Measurements from ENCODE around the gene POPDC2. TPM values are rescaled to one million over a fixed set of nuclear protein-coding genes. Genes with fewer than 3 reads are reported as not detected.
"Not testable (repeated sequence)": the region's sequence is repeated elsewhere in the genome, so short reads cannot be mapped to it uniquely, and the experiment has no call there.

The POPDC2 gene
- polyA plus RNA-seq, 3 donors, result 4.1 to 10.2 (median 6.2) TPM

DNA sequence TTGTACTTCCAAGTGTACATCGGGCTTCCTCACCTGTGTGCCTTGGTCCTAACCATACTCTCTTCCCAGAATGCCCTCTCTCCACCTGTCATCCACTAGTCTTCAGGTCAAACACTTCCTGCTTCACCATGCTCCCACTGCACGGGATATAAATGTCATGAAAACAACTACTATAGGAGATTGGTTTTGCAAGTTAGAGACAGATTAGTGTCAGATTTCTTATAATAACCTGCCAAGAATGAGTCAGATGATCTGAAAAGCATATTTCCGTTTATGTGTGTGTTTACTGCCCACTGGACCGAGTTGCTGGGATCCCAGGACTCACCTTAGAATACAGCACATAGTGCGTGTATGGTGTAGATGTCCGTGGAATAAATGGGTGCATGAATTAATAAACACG is 41.3 kb downstream of the POPDC2 start:
- DNase-seq, result no peak

GRCh38 chr3:119616056-119616455 is 44.3 kb downstream of the POPDC2 start:
- no peak for DNase-seq

DNA sequence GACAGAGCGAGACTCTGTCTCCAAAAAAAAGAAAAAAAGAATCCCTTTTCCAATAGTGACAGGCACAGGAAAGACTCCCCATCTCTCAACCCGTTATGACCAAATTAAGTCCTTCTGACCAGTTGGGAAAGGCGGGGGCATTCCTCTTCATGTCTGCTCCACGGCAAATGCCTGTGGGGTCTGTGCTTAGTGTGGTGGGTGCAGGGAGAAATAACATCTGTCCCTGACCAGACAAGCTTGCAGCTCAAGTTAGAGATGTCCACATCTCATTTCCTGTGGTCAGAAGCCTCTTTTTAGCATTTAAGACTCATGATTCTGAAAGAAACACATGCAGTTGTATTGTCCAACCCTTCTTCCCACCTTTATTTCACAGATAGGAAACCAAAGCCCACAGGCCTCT is 46.5 kb downstream of the POPDC2 start:
- DNase-seq, result no peak

DNA sequence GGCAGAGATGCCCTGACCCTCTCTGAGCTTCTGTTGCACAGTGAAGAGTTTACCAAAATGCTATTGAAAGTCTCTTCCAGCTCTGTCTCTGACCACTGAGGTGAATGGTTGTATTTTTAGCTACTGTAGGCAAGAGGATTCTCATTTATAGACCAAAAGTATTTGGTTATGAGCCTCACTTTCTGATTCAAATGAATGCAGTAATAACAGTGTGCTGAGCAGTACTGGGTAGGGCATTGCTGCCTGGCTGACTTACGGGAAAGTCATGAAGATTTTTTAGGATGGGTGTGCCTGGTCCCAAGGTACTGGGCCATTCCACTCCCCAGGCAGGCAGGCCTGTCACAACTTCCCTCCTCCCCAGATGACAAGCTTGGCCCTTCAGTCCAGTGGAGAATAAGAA is 47.2 kb downstream of the POPDC2 start:
- no peak for DNase-seq

DNA sequence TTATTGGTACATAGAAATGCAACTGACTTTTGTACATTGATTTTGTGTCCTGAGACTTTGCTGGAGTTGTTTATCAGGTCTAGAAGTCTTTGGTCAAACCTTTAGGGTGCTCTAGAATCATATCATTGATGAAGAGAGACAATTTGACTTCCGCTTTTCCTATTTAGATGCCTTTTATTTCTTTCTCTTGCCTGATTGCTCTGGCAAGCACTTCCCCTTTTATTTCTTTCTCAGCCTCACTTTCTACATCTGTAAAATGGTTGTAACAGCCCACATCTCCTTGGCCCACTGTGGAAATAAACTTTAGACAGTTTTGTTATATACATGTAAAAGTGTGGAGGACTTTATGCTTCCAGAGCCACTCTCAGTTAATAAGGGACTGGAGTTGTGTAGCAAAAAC is 48.7 kb downstream of the POPDC2 start:
- no peak for DNase-seq

DNA sequence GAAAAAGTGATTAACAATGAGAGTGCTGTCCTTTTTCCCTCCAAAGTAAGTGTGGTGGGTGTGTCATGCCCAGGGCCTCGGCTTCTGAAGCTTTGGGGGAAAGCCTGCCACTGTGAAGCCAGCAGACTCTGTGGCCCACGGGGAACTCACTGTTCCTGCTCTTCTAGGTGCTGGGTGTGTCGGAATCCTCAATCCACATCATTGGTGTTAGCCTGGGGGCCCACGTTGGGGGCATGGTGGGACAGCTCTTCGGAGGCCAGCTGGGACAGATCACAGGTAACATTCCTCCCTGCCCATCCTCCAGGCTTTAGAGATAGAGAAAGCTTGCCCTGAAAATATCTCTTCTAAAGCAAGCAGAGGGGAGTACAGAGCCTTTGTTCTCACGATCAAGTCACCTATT is 51.1 kb downstream of the POPDC2 start:
- DNase-seq, result no peak

GRCh38 chr3:119608405-119609000 is 51.9 kb downstream of the POPDC2 start:
- DNase-seq, result no peak

DNA sequence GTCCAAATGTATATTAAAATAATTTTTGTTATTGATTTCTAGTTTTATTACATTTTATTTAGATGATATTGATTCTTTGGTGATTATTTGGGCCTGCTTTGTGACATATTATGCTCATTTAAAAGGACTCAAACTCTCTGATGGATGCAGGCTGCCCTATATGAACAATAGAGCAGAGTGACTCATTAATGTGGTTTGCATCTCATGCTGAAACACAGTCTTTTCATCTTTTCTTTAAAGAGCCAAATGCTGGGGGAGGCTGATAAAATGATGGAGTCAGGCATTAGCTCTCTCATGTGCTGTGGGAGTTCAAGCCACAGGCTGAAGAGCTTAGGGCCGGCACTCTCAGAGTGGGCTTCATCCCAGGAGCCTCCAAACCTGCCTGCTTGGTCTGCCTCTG is 55.5 kb downstream of the POPDC2 start:
- DNase-seq, result no peak

DNA sequence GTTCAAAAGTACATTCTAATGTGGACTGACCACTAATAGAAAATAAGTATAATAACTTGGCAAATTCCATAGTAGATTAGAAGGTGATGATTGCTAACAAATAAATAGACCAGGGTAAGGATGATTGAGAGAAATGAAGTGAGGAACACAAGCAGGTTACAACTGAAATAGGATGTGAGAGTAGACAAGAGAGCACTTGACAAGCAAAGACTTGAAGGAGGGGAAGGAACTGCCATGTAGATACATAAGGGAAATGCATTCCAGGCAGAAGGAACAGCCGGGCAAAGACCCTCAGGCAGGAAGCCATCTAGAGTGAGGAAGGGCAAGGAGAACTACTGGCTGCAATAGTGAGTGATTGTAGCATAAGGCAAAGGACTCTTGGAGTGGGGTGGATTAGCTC is 57.7 kb downstream of the POPDC2 start:
- DNase-seq, result no peak

- no peak for DNase-seq
Observed at GRCh38 chr3:119601154-119601553, 59.2 kb downstream of the POPDC2 start.

DNA sequence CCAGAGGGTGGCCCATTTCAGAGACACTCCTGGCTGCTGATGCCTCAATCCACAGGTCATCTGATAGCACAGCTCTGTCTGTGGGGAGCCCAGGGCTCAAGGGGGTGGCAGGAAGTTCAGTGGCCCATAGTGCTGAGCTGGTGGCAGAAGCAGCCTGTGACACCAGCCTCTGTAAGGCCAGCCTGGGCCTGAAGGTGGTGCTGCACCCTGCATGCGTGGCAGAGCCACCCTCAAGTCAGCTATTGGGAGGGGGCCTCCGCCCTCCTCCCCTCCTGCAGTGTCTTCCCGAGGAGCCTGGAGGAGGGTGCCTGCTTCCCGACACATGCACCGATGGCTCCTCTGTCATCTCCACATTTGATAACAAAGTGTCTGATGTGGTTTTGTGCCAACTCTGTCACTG is 59.7 kb downstream of the POPDC2 start:
- no peak for DNase-seq

DNA sequence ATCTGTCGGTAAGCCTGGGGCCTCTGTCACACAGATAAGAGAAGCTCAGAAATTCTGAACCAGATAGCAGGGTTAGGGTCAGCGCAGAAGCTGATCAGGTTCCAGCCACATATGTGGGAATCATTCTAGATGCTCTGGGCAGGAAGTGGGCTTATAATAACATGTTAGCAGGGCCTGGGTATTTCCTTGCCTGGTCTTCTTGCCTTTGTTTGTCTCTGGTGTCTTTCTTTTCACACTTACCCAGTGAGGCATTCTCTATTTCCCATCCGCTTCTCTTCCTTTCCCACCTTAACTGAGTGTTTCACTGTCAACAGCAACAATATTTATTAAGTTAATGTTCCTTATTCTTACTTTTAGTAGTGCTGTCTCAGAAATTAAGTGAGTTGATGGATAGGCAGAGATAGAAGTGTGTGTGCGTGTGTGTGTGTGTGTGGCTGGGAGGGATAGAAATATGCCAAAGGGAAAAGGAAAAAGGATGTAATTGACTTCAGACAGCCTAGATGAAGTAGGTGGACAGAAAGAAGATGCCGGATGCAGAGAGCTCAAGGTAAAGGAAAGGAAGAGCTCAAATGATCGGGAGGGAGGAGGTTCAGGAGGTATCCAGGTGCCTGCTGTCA is 60.7 kb downstream of the POPDC2 start:
- DNase-seq, result no peak

GRCh38 chr3:119598410-119599098 is 61.8 kb downstream of the POPDC2 start:
- no peak for DNase-seq

DNA sequence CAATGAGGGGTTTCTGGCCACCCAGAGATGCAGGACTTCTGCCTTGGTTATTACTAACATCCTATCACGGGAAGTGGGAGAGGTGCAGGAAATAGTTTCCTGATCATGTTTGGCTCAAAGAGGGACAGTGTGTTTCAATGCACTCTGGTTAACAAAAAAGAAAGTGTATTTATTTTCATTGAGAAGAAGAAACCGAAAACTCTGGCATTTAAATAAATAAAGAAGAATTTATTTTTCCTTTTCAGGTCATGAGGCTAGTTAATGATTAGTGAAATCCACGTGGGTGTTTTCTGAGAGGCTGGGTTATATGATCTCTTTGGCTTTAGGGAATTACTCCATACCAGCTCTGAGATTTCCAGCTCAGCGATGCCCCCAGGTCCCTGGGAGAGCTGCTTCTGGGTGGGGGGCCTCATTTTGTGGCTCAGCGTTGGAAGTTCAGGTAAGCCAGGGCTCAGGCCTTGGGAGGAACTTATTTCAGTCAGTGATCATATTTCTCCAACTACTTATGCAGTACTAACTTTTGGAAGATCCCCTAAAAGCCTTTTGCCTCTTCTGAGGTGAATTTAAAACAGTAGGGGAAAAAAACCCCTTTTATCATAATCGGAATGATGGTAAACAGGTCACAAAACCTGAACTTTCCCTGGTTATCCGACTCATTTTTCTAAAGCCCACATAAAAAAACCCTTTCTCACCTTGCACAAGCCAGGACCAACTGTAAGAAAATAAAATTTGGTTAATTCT is 62.7 kb downstream of the POPDC2 start, which contains the start of gene PLA1A:
PLA1A (plus strand) TSS at position 338 of the 741 bp plus-strand sequence; CDS start at position 367, 29 bp downstream.
- peak; percentile 53 for DNase-seq

DNA sequence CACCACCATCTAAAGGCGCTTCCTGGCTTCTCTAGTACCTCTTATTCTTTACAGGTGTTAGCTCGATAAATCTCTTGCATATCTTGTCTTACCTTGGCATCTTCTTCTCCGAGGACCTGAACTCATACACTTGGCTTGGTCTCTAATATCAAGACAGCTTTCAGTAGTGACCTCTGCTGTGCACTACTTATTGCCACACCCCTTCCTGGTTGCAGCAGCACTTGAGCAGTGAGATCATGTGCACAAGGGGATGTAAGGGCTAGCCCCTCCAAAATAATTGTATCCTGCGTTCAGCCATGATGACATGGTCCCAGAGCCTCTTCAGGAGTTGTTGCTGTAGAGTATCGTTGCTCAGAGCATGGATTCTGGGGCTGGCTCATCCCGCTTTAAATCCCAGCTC is 64.0 kb downstream of the POPDC2 start:
- DNase-seq, result no peak

DNA sequence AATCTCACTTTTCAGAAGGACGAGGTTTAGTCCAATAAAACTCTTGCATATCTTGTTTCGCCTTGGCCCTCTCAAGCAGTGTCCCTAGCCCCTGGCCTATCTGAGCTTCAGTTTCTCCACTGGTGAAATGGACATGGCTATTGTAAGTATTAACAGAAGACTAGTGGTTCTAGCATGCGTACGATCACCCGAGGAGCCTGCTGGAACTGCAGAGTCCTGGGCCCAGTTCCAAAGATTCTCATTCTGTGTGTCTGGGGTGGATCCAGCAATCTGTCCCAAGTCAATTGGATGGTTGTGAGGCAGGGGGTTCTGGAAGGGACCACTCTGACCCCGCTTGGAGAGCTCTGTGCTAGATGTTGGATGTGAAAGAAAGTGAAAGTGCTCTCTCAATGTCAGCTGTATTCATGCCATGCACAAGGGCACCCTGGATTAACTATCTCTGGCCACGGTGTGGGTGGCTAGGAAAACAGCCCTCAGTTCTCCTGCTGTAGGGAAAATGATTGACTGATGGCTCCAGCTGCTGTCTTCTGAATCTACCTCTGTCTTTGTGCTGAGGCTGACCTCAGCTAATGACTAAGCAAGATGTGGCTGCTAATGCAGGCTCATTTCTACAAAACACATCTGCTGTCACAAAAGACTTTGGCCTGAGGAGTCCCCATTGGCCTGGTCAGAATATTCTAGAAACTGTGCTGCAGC is 64.6 kb downstream of the POPDC2 start:
- DNase-seq, result no peak

GRCh38 chr3:119594929-119595328 is 65.5 kb downstream of the POPDC2 start:
- DNase-seq, result not testable (repeated sequence)

DNA sequence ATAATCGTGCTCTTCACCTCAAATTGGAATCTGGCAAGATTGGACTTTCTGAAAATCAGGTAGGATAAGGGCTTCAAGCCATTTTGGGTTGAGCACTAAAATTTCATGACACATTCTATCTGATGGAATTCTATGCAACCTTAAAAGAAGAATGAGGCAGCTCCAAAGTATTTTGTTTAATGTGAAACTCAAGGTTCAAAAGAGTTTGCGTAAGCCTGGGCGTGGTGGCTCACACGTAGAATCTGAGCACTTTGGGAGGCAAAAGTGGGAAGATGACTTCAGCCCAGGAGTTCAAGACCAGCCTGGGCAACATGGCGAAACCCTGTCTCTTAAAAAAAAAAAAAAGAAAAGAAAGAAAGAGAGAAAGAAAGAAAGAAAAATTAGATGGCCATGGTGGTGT is 66.3 kb downstream of the POPDC2 start:
- DNase-seq, result no peak

DNA sequence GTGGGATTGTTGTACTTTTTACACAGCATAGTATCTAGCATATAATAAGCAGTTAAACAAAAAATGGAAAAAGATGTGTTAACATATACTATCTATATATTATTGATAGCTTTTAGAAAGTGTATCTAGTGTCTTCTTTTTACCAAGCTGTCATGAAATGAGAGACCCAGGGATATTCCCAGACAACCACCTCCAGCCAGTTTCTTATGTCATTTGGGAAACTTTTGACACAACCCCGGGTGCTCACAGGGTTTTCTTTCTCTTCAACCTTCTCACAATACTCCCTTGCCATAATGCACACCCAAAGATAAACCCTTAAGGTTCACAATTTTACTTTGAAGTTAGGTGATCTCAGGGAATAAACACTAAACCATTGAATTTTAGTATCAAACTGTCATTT is 67.5 kb downstream of the POPDC2 start:
- DNase-seq, result no peak

Data from renal pelvis (tissue), 4 donors.